GM12873 (cell line): Measurements from ENCODE around the gene MMAB.

Experiments
- TF ChIP-seq, protein P1 (sequence below): IDR thresholded peaks from 2 replicates; pipeline ENCODE4 v1.5.1; 2012; ENCODE audit warnings: low read depth, mild to moderate bottlenecking, moderate library complexity, low read length, control low read depth; ENCODE audit not compliant: insufficient read depth; ENCODE audit errors: missing control alignments

The MMAB gene

GRCh38 chr12:109552971-109553370 lies 20.3 kb downstream of the MMAB start:
- TF ChIP-seq, protein P1, sequence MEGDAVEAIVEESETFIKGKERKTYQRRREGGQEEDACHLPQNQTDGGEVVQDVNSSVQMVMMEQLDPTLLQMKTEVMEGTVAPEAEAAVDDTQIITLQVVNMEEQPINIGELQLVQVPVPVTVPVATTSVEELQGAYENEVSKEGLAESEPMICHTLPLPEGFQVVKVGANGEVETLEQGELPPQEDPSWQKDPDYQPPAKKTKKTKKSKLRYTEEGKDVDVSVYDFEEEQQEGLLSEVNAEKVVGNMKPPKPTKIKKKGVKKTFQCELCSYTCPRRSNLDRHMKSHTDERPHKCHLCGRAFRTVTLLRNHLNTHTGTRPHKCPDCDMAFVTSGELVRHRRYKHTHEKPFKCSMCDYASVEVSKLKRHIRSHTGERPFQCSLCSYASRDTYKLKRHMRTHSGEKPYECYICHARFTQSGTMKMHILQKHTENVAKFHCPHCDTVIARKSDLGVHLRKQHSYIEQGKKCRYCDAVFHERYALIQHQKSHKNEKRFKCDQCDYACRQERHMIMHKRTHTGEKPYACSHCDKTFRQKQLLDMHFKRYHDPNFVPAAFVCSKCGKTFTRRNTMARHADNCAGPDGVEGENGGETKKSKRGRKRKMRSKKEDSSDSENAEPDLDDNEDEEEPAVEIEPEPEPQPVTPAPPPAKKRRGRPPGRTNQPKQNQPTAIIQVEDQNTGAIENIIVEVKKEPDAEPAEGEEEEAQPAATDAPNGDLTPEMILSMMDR, result no peak

GRCh38 chr12:109551108-109551507 lies 22.2 kb downstream of the MMAB start:
- TF ChIP-seq, protein P1, result no peak

DNA sequence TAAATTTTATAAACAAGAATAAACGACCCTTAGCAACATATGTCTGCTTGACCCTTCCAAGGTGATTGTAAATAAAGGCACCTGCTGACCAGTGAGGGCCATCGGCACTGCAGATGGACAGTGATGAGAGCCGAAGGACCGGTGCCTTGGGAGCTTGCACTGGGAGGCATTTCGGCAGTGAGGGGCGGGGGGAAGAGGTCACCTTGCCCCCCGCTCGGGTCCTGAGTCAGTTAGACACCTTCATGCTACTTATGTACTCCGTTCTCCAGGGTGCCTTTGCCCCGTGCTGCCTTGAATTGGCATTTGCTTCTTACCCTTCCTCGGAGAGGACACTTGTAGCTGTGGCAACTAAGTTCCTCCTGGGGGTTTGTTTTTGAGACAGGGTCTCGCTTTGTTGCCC lies 23.0 kb downstream of the MMAB start:
- TF ChIP-seq, protein P1, result no peak

DNA sequence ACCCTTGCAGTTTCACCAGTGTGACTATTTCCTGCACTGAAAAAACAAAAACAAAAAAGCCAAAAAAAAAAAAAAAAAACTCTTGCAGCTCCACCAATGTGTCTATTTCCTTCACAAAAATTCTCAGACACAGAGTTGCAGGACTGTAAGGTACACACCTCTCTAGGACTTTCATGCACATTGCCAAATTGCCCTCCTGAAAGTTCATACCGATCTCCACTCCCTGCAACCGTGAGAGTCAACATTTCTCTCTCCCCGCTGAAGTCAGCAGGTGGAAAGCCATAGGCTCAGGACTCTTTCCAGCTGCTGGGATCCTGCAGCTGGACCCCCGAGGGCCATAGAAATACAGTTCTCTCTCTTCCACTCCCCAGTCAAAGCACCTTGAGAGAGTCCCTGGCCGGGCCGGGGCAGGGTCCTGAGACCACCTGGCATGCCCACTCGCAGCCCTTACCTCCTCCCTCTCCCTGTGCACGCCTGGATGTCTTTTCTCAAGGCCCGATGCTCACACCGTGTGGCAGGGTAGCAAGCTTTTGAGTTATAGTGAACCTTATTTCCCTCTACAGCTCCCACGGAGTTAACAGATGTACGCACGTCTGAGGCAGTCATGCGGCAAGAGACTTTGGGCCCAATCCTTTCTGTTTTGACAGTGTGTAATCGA lies 23.6 kb downstream of the MMAB start:
- TF ChIP-seq, protein P1, result no peak

DNA sequence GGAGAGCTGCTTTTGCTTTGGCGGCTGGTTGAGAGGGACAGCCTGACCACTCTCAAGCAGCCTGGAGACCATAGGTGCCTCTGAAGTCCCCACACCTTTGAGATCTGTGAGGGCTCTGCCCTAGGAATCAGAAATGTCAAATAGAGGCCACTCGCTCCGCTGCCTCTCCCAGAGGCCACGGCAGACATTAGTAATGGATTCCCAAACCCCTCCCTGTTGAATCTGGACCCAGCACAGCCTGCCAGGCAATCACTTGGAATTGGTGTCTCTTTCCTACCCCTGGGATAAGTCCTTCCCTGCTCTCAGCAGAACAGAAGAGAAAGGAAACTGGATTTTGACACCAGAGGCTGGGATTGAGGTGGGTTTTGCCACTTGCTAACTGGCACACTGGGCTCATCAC lies 25.0 kb downstream of the MMAB start:
- TF ChIP-seq, protein P1, result no peak

DNA sequence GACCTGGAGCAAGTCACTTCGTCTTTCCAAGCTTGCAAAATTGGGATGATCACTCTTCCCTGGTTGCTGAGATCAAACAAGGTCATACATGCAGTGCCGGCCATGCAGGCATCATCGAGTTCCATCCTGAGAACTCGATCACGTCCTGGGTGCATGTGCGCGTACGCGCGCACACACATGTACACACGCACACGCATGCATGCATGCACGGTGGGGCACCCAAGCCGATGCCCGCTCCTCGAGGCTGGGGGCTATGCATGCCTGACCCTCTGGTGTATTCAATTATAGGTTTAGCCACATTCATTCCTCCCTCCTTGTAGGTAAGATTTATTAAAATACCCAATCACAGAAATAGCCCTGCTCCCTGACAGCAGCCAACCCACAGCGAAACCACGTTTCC lies 26.0 kb downstream of the MMAB start:
- TF ChIP-seq, protein P1, result no peak

GRCh38 chr12:109545826-109546225 lies 27.5 kb downstream of the MMAB start:
- TF ChIP-seq, protein P1, result no peak
